ENCODE results near the gene PSMD4.

Gene PSMD4

DNA sequence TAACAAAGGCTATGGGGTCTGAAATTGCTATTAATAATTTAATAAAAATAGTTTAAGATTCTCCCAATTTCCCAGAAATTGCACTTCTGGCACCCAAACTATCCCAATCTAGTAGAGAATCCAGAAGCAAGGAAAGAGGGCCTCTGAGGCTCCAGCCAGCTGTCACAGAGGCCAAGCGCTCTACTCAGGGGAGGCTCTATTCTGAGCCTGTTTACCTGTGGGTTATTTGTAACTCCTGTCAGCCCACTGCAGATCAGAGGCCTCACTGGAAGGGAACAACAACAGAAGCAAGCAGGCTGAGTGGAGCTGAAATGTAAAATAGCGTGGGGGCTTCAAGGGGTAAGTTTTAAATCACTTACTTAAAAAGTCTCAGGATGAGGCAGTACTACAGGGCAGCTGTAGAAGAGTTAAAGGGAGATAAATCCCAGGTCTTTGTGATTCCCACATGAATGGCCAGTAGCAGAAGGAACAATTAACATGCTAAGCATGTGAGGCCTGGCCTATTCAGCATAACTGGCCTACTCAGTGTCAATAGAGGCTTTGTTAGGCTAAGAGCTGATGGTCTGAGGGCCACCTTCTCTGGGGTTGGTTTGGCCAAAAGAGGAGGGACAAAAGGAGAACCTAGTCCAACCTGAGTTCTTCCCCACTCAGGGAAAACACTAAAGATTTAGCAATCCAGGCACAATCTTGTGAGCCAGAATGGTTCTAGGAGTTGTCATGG lies 40.4 kb downstream of the PSMD4 start:
- DNase-seq (ENCODE audit: low read depth in 2 of 2): no peak

DNA sequence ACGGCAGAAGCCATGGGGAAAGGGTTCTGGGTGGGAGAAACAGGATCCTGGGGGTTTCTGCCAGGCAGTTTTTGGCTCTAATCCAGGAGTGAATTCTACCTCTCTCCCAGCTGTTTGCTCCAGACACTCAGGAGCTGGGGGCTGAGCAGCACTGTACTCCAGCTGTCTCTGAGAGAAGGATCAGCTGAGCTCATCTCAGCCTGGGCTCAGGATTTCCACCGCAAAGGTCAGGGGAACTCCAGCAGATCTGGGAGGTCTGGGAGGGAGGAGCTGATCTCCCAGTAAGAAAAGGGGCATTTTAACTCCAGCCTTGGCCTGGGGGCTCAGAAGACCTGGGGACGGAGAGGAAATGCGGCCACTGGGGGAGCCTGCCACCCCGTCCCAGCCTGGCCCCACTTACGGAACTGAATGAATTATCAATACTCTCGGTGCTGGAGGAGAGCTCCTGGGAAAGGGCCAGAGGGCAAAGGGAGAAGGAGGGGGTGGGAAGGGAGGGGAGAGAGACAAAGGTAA lies 55.3 kb downstream of the PSMD4 start:
- no peak for DNase-seq (ENCODE audit: low read depth in 2 of 2)

DNA sequence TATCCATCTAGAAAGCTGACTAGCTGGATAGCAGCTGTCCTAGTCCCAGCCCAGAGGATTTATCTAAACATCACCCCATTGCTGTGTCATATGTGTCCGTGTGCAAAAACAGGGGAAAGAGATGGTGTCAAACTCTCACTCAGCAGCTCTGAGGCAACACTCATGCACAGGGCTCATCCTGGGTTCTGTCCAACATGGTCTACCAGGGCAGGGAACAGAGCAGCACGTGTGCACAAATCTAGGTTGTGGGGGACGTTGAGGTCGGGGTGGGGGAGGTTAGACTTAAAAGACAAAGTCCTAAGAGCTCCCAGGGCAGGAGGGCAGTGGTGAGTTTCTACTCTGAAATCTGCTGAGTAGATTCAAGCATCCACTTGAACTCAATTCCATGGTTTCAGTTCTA lies 56.5 kb downstream of the PSMD4 start:
- DNase-seq (ENCODE audit: low read depth in 2 of 2): no peak

DNA sequence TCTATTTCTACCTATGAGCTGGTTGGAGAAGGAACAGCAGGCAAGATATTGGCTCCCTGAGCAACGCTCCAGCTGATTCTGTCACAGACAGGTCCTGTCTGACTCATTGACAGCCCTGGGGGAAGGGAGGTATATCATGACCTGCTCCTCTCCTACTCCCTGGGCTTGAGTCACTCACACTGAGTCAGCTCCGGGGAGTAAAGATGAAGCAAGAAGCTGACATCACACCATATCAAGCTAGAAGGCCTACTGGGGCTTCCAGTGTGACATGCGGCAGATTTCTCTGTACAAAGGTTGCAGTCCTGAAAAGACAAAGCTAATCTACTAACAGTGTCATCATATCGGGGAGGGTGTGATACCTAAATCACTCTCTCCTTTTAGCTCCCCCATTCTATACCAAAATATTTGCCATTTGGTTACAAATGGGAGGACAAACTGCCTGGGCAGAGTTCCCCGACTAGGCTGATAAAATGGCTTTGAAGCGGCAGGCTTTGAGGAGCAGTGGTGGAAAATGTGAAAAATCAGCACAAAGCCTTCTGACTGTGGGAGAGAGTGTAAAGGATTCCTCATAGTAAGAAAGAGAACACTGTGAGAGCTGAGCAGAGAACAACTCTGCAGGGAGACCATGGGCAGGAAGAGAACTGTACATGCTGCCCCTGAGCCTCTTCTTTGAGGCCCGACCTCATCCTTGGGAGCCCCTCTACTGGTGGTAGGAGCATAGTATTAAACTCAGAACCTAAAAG lies 57.2 kb downstream of the PSMD4 start:
- peak; percentile 60 to 75 for DNase-seq (ENCODE audit: low read depth in 2 of 2)

GRCh38 chr1:151312411-151312810 lies 57.9 kb downstream of the PSMD4 start:
- DNase-seq (ENCODE audit: low read depth in 2 of 2): no peak

DNA sequence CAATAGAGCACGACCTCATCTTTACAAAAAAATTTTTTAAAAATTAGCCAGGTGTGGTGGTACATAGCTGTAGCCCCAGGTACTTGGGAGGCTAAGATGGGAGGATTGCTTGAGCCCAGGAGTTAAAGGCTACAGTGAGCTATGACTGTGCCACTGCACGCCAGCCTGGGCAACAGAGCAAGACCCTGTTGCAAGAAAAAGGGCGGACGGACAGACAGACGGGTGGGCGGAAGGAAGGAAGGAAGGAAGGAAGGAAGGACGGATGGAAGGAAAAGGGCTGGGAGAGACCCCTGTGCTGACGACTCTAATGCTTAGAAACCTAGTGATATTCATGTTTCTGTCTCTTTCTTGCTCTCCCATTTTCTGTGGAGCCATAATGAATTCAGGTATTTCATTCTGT lies 58.3 kb downstream of the PSMD4 start:
- no peak for DNase-seq (ENCODE audit: low read depth in 2 of 2)

DNA sequence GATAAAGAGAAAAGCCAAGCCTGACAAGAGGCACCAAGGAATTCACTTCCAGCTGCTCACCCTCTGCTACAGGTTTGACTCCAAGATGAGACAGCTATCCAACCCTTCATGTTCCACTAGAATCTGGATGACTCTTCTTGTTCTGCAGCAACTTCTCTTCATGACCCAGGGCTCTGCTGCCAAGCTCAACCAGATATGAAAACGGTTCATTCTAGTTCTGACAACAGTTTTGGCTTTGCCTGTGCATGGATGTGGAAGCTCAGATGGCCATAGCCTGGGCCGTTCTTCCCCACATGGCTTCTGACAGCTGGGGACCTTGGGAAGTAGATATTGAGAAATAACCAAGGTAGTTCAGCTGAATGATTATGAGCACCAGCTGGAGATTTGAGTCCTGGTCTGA lies 59.0 kb downstream of the PSMD4 start:
- DNase-seq (ENCODE audit: low read depth in 2 of 2): no peak

DNA sequence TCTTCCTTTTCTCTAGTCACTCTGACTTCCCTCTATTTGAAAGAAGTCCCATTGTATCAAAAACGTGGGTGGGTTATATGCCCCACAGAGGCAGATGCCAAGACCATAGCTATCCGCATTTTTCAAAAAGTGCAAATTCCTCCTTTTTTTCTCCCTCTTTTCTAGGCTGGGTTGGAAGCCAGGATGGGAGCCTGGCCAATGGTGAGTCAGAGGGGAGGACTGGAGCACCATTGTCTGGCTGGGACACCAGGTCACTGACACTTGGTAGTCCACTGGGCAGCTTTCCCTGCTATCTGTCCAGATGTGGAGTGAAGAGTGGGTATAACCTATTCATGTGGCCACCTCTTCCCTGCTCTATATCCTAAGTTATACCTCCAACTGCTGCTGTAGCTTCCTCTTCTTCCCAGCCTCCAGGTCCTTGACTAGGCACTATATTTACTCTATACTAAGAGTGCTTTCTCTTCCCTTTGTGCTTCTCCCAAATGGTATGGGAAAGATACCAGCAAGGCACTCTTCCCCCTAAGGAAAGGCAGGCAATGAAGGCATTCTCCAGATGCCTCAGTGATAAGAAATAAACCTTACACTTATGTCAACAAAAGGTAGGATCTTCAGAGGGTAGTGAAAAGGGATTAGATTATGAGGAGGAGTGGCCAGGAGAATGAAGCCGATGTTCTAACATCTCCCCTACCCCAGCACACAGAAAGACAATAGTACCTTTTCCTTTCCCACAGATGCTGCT lies 59.8 kb downstream of the PSMD4 start:
- no peak for DNase-seq (ENCODE audit: low read depth in 2 of 2)

DNA sequence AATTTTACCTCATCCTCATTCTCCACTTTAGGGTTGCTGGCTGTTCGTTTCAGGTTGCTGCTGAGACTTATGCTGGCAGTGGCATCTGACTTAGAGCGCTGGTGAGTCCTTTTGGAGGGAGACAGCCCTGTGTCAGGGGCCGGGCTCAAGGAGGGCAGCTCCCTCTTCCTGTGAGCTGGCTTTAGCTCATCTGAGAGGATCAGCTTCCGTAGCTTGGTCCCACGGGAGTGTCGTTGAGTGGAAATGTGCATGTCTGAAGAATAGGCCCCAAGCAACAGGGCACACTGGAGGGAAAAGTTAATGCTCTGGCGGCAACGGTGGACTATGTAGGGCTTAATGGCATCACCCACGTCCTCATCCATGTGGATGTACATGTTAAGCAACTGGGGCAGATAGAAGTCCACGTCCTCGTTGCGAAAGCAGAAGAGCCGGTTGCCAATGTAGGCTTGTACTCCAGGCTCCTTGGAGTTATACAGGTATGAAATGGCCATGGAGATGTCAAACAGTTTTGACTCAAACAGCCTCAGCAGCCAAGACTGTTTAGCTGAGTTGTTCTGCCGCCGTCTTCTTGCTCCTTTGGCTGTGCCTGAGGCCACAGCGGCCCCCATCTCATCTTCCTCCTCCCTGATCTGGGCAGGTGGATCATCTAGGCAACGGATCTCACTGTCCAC lies 61.2 kb downstream of the PSMD4 start:
- no peak for DNase-seq (ENCODE audit: low read depth in 2 of 2)

Measured in stimulated activated CD8-positive, alpha-beta memory T cell treated with anti-CD3 and anti-CD28 coated beads, Interleukin-2, amount 100 ng/mL, for 48 hours (primary cell).